ENCODE results near the gene CCDC149. TPM values are rescaled to one million over a fixed set of nuclear protein-coding genes. Genes with fewer than 3 reads are reported as not detected.
A peak's percentile ranks its signal among the peaks of the same experiment; 100 is the strongest.

The CCDC149 gene
- polyA plus RNA-seq, 1 experiment = 10.2 TPM

DNA sequence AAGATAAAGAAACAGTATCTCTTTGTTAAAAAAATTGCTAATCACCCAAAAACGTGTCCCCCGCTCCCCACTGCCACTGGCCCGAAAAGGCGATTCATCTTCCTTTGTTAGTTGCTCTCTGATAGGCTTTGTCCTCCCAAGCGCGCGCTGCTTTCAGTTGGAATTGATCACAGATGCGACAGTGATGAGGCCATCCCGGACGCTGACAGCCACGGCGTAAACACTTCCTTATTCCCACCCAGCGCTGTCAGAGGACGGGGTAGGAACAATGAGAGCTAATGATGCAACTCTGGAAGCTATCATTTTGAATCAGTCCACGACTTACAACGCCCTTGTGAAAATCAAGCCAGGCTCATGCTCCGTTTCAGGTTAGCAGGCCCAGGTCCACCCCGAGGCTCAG, 96.0 kb downstream of the CCDC149 start:
- ChIA-PET POLR2A (interaction anchor here (0.6 kb wide), 1 partner anchor 37 kb away, joined by 3 read pairs; no protein-coding TSS in a partner anchor), CTCF (no interaction called here)
- Histone ChIP-seq H3K4me3 (ENCODE audit: low read depth, low read length) (no peak overlapping the region), H3K27me3 (ENCODE audit: control insufficient read depth, insufficient read depth, low read length) (no peaks in the 10 kb centered on the region), H3K36me3 (ENCODE audit: control insufficient read depth, insufficient read depth, low read length) (peaks cover 6% of the 10 kb centered on the region)
- TF ChIP-seq CTCF (IDR thresholded peaks at IDR 0.05; ENCODE audit: insufficient read depth, low read depth, low read length) = no peak
- DNase-seq (ENCODE audit: low read depth) = no peak

- TF ChIP-seq CTCF (IDR thresholded peaks at IDR 0.05; ENCODE audit: insufficient read depth, low read depth, low read length) = no peak
- no peak overlapping the region for H3K4me3 ChIP-seq (ENCODE audit: low read depth, low read length)
- H3K36me3 ChIP-seq (ENCODE audit: control insufficient read depth, insufficient read depth, low read length) = peaks cover 2% of the 10 kb centered on the region; the same call in 1 of the 2 replicates
- H3K27me3 ChIP-seq (ENCODE audit: control insufficient read depth, insufficient read depth, low read length) = no peaks in the 10 kb centered on the region
- CTCF ChIA-PET = interaction anchor here (0.9 kb wide), 1 partner anchor 8 kb away, joined by 7 read pairs; no protein-coding TSS in a partner anchor
- POLR2A ChIA-PET = no interaction called here
- no peak for DNase-seq (ENCODE audit: low read depth)
Observed at GRCh38 chr4:24813732-24814131, 99.1 kb downstream of the CCDC149 start.

- POLR2A ChIA-PET = no interaction called here
- no peak for DNase-seq (ENCODE audit: low read depth)
- H3K27me3 ChIP-seq (ENCODE audit: control insufficient read depth, insufficient read depth, low read length) = no peaks in the 10 kb centered on the region
- CTCF ChIA-PET = interaction anchor here (1.3 kb wide), 1 partner anchor 9 kb away, joined by 3 read pairs; no protein-coding TSS in a partner anchor
- TF ChIP-seq CTCF (IDR thresholded peaks at IDR 0.05; ENCODE audit: insufficient read depth, low read depth, low read length) = no peak
- H3K36me3 ChIP-seq (ENCODE audit: control insufficient read depth, insufficient read depth, low read length) = peaks cover 1% of the 10 kb centered on the region; the same call in 1 of the 2 replicates
- H3K4me3 ChIP-seq (ENCODE audit: low read depth, low read length) = no peak overlapping the region
Observed at GRCh38 chr4:24810871-24811631, 101.8 kb downstream of the CCDC149 start.

- TF ChIP-seq CTCF (IDR thresholded peaks at IDR 0.05; ENCODE audit: insufficient read depth, low read depth, low read length) = no peak
- POLR2A ChIA-PET = no interaction called here
- CTCF ChIA-PET = interaction anchor here (1.1 to 2.9 kb wide), 3 partner anchors 8 to 47 kb away, joined by 3 to 8 read pairs (median 4); no protein-coding TSS in a partner anchor
- peaks cover 1% of the 10 kb centered on the region; the same call in 1 of the 2 replicates for H3K36me3 ChIP-seq (ENCODE audit: control insufficient read depth, insufficient read depth, low read length)
- no peak overlapping the region for H3K4me3 ChIP-seq (ENCODE audit: low read depth, low read length)
- H3K27me3 ChIP-seq (ENCODE audit: control insufficient read depth, insufficient read depth, low read length) = no peaks in the 10 kb centered on the region
- DNase-seq (ENCODE audit: low read depth) = no peak
Observed at GRCh38 chr4:24809815-24810405, 102.9 kb downstream of the CCDC149 start.

- ChIA-PET CTCF (interaction anchor here (1.1 to 2.9 kb wide), 2 partner anchors 12 to 47 kb away, joined by 4 to 8 read pairs; no protein-coding TSS in a partner anchor), POLR2A (no interaction called here)
- 0 out of 2 replicates have a peak, but pooled peaks have one; percentile 3 for TF ChIP-seq CTCF (IDR thresholded peaks at IDR 0.05; ENCODE audit: insufficient read depth, low read depth, low read length)
- no peak overlapping the region for H3K4me3 ChIP-seq (ENCODE audit: low read depth, low read length)
- no peaks in the 10 kb centered on the region for H3K27me3 ChIP-seq (ENCODE audit: control insufficient read depth, insufficient read depth, low read length)
- no peak for DNase-seq (ENCODE audit: low read depth)
- H3K36me3 ChIP-seq (ENCODE audit: control insufficient read depth, insufficient read depth, low read length) = peaks cover 1% of the 10 kb centered on the region; the same call in 1 of the 2 replicates
Observed at GRCh38 chr4:24809376-24809775, 103.5 kb downstream of the CCDC149 start.
